ENCODE results near the gene L3MBTL4. TPM values are rescaled to one million over a fixed set of nuclear protein-coding genes. Genes with fewer than 3 reads are reported as not detected.

L3MBTL4 gene
- total RNA-seq, 1 experiment from 2014 or later: not detected

DNA sequence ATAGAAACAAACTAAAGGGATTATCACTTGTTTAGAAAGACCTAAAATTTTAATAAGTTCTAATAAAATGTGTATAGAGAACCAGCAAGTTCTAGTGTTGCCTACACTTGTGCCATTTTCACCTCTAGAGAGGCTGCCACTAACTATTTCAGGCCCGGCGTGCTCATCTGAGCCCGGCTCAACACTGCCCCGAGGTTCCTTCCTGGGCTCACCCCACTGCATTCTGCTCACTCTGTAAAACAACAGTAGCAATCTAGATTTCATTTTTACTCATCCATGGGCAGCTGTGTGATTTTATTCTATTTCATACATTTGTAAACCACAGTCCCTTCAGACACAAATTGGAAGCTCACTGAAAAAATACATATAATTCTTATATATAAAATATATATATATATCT is 253.2 kb downstream of the L3MBTL4 start:
- Histone ChIP-seq H3K4me2 (no peak overlapping the region), H4K20me1 (ENCODE audit: insufficient read depth) (no peaks in the 10 kb centered on the region), H3K4me1 (replicated peaks; ENCODE audit: insufficient read depth) (no peaks in the 10 kb centered on the region), H3K79me2 (ENCODE audit: low read depth) (no peaks in the 10 kb centered on the region), H3K9me2 (ENCODE audit: insufficient read depth) (no peaks in the 10 kb centered on the region), H2AFZ (no peak overlapping the region), H3F3A (ENCODE audit: insufficient read depth, low read depth) (no peaks in the 10 kb centered on the region), H3K9me3 (ENCODE audit: insufficient read depth, low read depth) (no peaks in the 10 kb centered on the region), H3K4me3 (no peak overlapping the region), H3K27ac (no peak overlapping the region), H3K36me3 (ENCODE audit: low read depth) (no peaks in the 10 kb centered on the region), H3K27me3 (ENCODE audit: insufficient read depth, low read depth) (no peaks in the 10 kb centered on the region)
- no TSS peak for BruUV-seq (replicated peaks)
- CTCF ChIA-PET: no interaction called here
- DNase-seq: no peak
- POLR2A ChIA-PET (ENCODE audit: unreplicated experiment): no interaction called here
- intact Hi-C loops (cut with micrococcal nuclease; ENCODE audit: unreplicated experiment): no loop called here
- TF ChIP-seq, protein P1, sequence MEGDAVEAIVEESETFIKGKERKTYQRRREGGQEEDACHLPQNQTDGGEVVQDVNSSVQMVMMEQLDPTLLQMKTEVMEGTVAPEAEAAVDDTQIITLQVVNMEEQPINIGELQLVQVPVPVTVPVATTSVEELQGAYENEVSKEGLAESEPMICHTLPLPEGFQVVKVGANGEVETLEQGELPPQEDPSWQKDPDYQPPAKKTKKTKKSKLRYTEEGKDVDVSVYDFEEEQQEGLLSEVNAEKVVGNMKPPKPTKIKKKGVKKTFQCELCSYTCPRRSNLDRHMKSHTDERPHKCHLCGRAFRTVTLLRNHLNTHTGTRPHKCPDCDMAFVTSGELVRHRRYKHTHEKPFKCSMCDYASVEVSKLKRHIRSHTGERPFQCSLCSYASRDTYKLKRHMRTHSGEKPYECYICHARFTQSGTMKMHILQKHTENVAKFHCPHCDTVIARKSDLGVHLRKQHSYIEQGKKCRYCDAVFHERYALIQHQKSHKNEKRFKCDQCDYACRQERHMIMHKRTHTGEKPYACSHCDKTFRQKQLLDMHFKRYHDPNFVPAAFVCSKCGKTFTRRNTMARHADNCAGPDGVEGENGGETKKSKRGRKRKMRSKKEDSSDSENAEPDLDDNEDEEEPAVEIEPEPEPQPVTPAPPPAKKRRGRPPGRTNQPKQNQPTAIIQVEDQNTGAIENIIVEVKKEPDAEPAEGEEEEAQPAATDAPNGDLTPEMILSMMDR (conservative IDR thresholded peaks at IDR 0.05): no peak
- no peak for TF ChIP-seq EZH2 (IDR thresholded peaks at IDR 0.05; ENCODE audit: low read depth)

DNA sequence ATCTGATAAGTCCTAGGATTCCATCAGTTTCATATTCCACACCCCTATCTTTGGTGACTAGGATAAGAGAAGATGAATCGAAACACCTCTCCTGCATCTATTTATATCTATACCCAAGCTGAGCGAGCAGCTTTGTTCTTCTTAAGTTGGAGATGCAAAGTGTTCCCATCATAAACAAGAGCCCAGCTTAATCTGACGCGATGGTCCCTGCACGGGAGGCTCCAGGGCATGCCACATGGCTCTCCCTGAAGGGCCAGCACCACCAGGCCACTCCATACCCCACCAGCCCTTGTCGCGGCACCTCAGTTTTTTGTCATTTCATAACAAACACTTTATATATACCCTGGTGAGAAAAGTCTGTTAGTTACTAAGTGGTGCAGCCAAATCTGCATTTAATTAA is 255.3 kb downstream of the L3MBTL4 start:
- no peaks in the 10 kb centered on the region for H4K20me1 ChIP-seq (ENCODE audit: insufficient read depth)
- no peaks in the 10 kb centered on the region for H3K27me3 ChIP-seq (ENCODE audit: insufficient read depth, low read depth)
- no peak overlapping the region for H3K4me2 ChIP-seq
- intact Hi-C loops (cut with micrococcal nuclease; ENCODE audit: unreplicated experiment): no loop called here
- TF ChIP-seq, protein P1 (conservative IDR thresholded peaks at IDR 0.05): no peak
- TF ChIP-seq EZH2 (IDR thresholded peaks at IDR 0.05; ENCODE audit: low read depth): no peak
- ChIA-PET CTCF (no interaction called here), POLR2A (ENCODE audit: unreplicated experiment) (no interaction called here)
- no peaks in the 10 kb centered on the region for H3K9me3 ChIP-seq (ENCODE audit: insufficient read depth, low read depth)
- H3F3A ChIP-seq (ENCODE audit: insufficient read depth, low read depth): no peaks in the 10 kb centered on the region
- DNase-seq: no peak
- no peaks in the 10 kb centered on the region for H3K36me3 ChIP-seq (ENCODE audit: low read depth)
- H3K27ac ChIP-seq: no peak overlapping the region
- H2AFZ ChIP-seq: no peak overlapping the region
- no peaks in the 10 kb centered on the region for H3K4me1 ChIP-seq (replicated peaks; ENCODE audit: insufficient read depth)
- no peak overlapping the region for H3K4me3 ChIP-seq
- no peaks in the 10 kb centered on the region for H3K79me2 ChIP-seq (ENCODE audit: low read depth)
- BruUV-seq (replicated peaks): no TSS peak
- H3K9me2 ChIP-seq (ENCODE audit: insufficient read depth): no peaks in the 10 kb centered on the region

DNA sequence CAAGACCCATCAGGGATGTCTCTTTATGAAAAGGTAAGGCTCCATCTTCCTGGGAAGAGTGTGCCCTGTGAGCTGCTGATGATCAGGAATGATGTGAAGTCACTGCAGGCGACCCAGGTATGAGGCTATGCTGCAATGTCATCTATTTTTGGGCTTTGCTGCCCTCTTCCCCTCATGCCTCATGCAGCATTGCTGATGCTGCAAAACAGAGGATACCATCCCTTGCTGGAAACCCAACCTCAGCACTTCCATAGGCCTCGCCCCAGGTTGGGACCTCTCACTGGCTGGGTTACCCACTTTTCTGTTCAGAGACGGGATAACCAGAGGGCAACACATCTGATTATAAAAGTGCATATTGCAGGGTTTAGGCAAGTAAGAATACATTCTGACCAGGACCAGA is 255.8 kb downstream of the L3MBTL4 start:
- TF ChIP-seq EZH2 (IDR thresholded peaks at IDR 0.05; ENCODE audit: low read depth): no peak
- TF ChIP-seq, protein P1 (conservative IDR thresholded peaks at IDR 0.05): no peak
- Histone ChIP-seq H3K79me2 (ENCODE audit: low read depth) (no peaks in the 10 kb centered on the region), H3K4me1 (replicated peaks; ENCODE audit: insufficient read depth) (no peaks in the 10 kb centered on the region), H3K9me2 (ENCODE audit: insufficient read depth) (no peaks in the 10 kb centered on the region), H3K4me2 (no peak overlapping the region), H4K20me1 (ENCODE audit: insufficient read depth) (no peaks in the 10 kb centered on the region), H2AFZ (no peak overlapping the region), H3K27me3 (ENCODE audit: insufficient read depth, low read depth) (no peaks in the 10 kb centered on the region), H3K9me3 (ENCODE audit: insufficient read depth, low read depth) (no peaks in the 10 kb centered on the region), H3F3A (ENCODE audit: insufficient read depth, low read depth) (no peaks in the 10 kb centered on the region), H3K4me3 (no peak overlapping the region), H3K27ac (no peak overlapping the region), H3K36me3 (ENCODE audit: low read depth) (no peaks in the 10 kb centered on the region)
- ChIA-PET CTCF (no interaction called here), POLR2A (ENCODE audit: unreplicated experiment) (no interaction called here)
- BruUV-seq (replicated peaks): no TSS peak
- intact Hi-C loops (cut with micrococcal nuclease; ENCODE audit: unreplicated experiment): no loop called here
- DNase-seq: no peak
